GM21576 (cell line): ENCODE results near the gene SDK1.
"Not testable (repeated sequence)": the region's sequence is repeated elsewhere in the genome, so short reads cannot be mapped to it uniquely, and the experiment has no call there.

ENCODE experiments used
- ATAC-seq: cut with Tn5 transposase; IDR thresholded peaks from one replicate; pipeline ENCODE4 v1.9.1; 2021; ENCODE audit warnings: mild to moderate bottlenecking, moderate library complexity; ENCODE audit not compliant: unreplicated experiment

The SDK1 gene

DNA sequence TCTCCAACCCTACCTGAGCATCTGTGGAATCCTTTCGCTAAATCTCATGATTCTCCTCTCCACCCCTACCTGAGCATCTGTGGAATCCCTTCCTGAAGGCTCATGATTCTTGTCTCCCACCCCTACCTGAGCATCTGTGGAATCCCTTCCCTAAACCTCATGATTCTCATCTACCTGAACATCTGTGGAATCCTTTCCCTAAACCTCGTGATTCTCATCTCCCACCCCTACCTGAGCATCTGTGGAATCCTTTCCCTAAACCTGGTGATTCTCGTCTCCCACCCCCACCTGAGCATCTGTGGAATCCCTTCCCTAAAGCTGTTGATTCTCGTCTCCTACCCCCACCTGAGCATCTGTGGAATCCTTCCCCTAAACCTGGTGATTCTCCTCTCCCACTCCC lies 342.0 kb downstream of the SDK1 start:
- ATAC-seq = no peak

DNA sequence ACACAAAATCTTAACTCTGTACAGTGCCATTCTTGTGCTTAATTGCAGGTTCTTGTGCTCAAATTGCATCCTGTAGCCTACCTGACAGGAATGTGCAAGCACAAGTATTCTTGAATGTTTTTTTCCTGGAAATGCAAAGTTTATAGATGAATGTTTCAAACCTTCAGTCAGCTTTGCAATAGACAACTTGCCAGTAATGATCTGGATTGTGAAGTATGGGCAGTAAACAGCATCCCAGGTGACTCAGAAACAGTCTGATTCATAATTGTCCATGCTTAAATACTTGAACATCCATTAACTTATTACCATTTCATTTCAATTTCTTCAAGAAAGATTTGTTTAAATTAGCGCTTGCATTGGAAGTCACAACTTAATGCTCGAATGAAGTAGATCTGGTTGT lies 347.2 kb downstream of the SDK1 start:
- ATAC-seq = no peak

DNA sequence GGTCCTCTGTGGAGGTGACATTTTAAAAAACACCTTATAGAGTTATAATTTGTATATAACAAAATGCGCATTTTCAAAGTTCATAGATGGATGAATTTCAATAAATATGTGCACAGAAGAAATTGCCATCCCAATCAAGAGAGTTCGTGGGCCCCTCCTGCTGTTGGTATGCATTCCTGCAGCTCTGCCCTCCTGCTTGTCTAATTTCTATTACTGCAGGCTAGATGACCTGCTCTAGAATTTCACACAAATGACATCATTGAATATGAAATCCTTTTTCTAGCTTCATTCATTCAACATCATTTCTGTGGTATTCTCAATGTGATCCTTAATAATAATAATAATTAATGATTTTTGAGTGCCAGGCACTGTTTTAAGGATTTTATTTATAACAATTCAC lies 348.2 kb downstream of the SDK1 start:
- ATAC-seq = no peak

DNA sequence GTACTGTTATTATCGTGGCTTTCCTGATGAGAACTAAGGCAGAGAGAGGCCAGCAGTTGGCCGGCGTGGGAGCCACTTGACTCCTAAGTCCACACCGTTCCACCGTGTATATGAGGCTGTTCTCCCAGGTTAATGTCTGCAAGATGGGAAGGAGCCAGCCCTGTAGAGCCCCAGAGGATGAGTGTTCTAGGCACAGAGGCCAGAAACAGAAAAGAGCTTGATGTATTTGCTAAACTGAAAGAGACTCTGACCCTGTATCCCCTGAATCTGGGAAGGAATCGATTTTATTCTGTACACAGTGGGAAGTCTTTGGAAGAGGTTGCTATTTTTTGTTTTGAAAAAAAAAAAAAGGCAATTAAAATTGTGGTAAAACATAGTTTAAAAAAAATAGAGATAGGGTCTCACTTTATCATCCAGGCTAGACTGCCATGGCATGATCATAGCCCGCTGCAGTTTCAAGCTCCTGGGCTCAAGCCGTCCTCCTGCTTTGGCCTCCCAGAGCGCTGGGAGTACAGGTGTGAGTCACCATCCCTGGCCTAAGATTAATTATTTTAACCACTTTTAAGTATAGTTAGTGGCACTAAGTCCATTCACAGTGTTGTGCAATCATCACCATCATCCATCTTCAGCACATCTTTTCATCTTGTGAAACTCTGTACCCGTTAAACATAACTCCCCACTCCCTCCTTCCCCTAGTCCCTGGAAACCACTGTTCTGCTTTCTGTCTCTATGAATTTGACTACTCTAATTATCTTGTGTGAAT lies 348.8 kb downstream of the SDK1 start:
- no peak for ATAC-seq

DNA sequence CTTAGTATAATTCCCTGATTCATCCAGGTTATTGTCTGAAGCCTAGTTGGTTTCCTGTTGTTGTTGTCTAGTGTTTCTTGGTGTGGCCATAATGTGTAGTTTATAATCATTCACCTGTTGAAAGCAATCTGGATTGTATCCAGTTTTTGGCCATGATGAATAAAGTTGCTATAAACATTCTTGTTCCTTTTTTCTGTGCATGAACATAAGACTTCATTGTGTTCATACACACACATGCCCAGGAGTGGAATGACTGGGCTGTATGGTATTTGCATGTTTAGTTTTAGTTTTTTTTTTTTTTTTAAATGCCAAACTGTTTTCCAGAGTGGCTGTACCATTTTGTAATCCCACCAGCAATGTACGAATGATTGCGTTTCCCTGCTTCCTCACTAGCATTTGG lies 349.8 kb downstream of the SDK1 start:
- no peak for ATAC-seq

DNA sequence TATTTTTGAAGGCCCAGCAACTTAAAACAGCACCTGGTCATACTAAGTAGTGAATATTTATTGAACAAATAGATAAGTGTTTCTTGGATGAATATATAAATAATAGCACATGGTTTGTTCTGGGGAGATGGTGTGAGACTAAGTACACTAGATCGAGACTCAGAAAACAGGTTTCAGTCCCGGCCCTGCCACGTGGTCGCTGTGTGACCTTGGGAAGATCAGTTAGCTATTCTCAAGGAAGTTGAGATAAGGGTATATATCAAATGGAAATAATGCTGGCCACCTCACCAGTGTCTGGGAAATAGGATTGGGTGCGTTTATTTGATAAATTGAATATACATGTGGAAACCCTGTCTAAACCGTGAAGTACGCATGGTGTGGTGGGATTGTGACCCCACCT lies 354.6 kb downstream of the SDK1 start:
- ATAC-seq = no peak

DNA sequence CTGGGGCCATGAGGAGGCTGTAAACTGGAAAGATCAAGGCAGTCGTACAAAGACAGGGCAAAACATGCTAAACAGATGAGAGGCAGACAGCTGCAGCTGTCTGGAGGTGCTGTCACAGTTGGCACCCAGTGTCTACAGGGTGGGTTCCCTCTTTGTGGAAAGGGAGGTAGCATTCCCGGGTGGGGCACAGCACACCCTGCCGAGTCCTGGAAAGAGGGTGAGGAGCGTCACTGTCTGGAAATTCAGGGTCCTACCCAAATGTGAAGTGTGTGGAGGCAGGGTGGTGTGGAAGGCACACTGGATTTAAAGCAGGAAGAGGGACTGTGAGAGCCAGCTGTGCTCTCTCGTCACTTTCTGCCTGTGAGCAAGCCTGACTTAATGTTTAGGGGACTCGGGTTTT lies 356.2 kb downstream of the SDK1 start:
- ATAC-seq = no peak

DNA sequence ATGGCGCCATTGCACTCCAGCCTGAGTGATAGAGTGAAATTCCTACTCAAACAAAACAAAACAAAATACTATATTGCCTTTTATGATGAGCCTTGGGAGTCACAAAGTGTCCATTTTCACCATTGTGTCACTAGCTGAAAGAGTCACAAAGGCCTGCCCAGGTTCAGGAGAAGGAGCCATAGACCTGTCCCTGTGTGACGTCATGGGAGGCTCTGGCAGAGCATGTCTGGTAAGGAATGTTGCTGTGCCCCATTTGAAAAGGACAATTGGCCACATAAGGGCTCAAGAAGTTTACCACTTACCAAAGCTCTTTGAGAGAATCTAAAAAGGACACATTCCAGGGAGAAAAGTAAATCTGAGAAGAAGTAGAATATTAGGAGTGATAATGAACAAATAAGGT lies 367.7 kb downstream of the SDK1 start:
- ATAC-seq = no peak

DNA sequence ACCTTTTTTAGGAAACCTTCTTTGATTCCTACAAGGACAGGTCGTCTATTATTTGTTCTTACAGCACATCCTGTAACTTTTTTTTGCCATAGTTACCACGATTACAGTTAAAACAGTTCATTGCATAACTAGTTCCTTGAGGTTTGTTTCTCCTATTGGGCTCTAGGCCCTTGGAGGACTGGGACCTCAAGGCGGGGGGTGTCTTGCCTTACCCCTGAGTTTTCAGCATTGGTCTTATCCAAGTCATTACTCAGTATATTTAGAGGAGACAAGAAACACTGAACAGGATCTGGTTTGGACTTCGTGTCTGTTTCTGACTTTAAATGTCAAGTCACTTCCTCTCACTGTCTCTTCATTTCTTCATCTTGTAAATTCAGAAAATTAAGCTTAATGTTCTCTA lies 369.8 kb downstream of the SDK1 start:
- ATAC-seq = no peak

DNA sequence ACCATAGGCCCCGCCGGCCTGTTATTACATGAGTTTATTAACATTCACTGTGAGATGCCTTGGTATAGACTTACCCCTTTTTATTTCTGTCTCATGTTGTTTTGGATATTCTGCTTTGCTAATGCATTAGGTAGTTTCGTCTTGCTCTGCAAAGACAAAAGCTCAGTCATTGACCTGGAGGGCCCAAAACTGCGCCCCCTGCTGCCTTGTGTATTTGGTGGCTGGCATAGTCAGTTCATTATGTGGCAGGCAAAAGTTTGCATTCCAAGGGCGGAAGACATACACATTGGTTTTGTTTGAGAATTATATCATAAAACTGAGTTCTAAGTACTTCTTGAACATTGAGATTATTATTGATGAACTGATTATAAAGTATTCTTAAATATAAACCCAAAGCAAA lies 372.5 kb downstream of the SDK1 start:
- no peak for ATAC-seq

DNA sequence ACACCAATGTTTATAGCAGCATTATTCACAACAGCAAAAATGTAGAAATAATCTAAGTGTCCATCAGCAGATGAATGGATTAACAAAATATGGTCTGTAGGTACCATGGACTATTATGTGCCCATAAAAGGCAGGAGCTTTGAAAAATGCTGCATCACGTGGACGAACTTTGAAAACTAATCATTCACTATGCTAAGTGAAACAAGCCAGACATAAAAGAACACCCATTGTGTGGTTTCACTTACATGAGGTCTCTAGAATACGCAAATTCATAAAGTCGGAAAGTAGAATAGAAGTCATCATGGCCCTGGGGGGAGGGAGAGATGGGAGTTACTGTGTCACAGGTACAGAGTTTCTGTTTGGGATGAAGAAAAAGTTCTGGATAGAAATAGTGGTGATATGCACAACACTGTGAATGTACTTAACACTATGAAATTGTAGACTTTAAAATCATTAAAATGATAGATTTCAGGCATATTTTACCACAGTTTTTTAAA lies 377.3 kb downstream of the SDK1 start:
- no peak for ATAC-seq

DNA sequence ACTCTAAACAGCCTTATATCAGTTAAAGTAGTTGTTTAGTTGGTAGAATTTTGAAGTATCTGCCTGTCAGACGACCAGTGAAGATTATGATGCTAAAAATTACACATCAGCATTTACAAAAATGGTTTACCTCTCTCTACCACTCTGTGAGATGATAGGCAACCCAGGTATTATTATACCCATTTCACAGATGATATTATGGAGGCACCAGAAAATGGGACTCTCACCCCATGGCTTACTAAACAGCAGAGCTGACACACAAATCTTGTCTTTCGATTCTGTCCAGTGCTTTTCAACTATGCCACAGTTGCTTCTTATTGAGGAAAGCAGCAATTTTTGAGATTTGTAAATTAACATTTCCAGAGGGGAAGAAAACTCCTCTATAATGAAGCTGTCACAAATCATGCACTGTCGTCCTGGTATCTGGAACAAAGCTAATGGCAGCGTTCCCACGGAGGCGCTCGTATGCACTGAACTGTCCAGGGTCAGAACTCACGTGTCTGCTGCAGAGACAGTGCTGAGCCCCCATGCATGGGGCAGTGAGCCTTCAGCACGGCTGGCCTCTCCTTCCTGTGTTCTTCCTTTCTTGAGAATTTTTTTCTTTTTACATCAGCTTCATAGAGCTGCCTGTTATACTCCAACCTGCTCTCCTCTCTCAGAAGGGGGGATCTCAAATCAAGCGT lies 381.1 kb downstream of the SDK1 start:
- no peak for ATAC-seq

DNA sequence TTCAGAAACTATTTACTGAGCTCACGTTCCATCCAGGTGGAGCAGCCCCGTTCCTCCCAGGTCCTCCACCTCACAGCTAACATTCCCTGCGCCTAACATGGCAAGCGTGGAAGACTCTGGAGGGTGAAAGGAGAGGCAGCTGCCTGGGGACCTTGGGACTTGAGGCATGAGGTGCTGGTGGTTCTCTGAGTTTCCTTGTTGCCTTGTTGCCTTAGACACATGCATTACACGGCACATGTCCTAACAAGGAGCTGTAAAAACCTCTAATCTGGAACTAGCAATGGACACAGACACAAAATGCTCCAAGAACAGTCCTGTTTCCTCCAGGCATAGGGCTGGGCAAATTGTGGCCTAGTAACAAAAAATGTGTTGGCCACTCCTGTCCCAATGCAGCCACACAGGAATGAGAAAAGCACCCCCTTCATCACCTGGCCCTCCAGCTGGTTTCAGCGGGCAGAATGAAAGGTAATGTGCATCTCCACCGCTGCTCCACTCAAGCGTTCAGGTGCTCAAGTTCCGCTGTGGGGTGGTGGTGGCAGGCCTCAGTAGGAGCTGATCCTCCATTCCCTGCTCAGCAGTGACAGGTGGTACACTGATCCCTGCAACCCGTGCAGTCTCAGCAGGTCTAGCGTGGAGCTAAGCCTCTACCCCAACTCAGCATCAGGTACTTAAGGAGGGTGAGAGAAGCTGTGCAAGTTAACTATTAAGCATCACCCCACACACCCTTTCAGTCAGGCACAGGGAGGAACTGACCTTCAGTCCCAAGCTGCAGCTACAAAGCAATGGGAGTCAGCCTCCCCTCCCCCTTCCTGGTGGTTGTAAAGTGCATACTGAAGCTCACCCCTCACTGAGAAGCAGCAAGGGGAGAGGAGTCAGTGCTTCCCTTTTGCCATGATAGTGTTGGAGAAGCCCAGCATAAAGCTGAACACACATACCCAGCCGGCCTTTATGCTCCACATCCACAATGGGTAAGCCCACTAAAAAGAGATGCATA lies 382.8 kb downstream of the SDK1 start:
- ATAC-seq = no peak

DNA sequence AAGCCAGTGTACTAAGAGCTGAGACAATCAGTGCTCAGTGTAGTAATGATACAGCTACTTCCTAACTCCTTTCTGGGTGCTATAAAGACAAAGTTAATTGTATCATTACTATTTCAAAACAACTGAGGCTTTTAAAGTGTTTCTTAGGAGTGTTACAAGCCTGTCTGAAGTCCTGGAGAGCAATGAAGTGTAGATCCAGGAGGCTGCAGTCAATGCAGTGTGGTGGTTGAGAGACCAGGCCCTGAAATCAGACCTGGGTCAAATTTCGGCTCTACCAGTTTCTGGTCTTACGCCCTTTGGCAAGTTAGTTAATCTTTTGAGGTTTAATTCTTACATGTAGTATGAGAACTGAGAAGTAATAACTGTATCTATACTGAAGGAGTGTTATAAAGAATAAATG lies 387.0 kb downstream of the SDK1 start:
- ATAC-seq = no peak

DNA sequence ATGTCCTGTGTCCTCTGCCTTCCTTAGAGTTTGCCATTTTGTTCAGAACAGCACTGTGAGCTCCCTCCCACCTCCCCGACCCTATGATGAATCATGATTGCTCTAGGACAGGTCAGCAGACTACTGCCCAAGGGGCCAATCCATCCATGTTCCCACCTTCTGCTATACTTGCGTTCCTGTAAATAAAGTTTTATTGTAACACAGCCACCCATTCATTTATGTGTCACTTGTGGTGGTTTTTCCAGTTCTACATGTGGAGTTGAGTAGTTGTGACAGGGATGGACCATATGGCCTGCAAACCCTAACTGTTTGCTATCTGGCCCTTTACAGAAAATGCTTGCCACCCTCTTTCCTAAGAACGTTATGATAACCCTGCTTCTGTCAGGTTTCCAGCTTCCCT lies 387.8 kb downstream of the SDK1 start:
- ATAC-seq = no peak

DNA sequence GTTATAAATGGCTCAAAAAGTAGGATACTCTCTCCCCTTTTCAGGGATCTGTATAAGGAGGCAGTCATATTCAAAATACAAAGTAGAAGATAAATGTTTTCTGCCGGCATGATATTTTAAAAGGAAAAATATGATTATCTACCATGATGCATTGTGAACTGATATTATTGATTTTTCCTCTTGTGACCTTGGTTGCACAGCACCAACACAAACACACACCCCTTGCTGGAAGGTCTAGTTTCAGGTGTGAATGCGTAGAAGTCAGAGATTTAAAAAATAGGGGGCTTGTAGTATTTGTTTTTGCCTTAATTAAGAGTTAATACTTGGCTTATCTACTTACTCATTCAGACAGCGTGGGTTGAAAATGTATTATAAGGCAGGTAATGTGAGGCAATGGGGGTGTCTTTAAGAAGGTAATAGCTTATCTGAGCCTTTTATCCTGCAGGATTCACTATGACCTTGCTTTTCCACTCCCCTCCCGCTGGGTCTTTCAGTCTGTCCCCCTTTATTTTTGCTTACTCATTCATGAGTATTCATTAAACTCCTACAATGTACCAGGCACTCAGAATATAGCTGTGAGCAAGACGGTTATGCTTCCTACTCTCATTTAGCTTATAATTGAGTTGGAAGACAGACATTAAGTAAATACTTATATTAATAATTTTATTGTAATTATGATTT lies 390.6 kb downstream of the SDK1 start:
- no peak for ATAC-seq

DNA sequence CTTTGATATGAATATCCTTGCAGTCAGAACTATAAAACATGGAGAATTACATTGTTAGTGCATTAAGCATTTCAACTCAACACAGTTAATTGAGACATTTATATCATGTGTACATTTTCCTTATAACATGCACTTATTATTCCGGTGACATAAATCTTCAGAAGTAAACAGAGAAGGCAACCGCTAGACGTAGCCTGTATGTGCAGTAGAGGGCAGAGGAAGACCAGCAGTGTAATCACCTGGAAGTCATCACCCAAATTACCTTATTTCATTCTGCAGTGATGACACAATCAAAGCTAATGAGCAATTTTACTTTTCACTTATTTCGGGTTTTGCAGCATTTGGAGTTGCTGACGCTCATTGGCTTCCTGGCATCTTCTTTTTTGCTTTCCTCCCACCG lies 394.6 kb downstream of the SDK1 start:
- no peak for ATAC-seq

DNA sequence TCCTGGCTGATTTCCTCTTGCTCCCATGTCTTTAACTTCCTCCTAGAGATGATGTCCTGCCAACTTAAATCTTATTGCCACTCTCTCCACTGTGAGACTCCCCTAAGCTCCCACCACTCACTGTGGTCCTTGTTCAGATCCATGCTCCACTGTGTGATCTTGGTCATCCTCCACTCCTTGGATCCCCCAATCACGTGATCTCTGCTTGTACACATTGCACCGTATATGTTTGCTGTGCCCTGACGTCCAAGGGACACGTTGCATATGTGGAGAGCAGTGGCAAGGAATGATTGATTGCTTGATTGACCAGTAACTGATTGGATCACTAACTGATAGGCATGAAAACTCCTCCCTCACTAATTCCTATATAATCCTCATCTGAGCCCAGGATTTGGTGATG lies 395.1 kb downstream of the SDK1 start:
- no peak for ATAC-seq

DNA sequence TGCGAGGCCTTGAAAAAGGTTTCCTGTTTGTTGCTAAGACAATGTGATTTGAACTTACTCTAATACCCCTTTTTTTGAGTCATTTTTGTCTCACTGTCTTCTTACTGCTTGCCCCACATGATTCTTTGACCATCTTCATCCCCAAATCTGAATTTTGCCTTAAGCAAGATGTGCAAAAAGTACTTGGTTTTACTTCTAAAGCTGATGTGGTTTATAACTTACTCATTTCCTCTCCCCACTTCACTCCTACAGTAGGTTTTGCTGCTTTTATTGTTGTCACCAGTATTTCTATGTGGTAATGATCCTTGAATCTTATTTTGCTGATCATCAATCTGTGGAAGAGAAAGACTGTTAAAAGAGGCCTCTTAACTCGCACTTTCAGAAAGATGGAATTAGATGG lies 396.4 kb downstream of the SDK1 start:
- ATAC-seq = no peak

DNA sequence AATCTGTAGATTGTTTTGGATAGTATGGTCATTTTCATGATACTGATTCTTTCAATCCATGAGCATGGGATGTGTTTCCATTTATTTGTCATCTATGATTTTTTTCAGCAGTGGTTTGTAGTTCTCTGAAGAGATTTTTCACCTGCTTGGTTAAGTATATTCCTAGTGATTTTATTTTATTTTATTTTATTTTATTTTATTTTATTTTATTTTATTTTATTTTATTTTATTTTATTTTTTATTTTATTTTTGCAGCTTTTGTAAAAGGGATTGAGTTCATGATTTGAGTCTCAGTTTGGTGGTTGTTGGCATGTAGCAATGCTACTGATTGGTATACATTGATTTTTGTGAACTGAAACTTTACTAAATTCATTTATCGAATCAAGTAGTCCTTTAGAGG lies 404.2 kb downstream of the SDK1 start:
- no peak for ATAC-seq

DNA sequence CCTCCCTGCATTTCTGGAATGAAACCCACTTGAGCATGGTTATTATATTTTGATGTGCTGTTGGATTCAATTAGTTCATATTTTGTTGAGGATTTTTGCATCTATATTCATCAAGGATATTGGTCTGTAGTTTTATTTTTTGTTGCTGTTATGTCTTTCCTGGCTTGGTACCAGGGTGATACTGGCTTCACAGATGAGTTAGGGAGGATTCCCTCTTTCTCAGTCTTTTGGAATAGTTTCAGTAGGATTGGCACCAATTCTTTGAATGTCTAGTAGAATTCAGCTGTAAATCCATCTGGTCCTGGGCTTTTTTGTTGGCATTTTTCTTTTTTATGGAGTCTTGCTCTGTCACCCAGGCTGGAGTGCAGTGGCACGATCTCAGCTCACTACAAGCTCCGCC lies 405.0 kb downstream of the SDK1 start:
- not testable (repeated sequence) for ATAC-seq
